WTC11 (cell line): ENCODE measurements around the gene PTPN1.

Experiments
- CTCF ChIP-seq: fragments of 200-600 bp; IDR thresholded peaks from 2 replicates; pipeline ENCODE4 v1.8.0; 2022; ENCODE audit warnings: antibody characterized with exemption
- NR2C2 ChIP-seq: sonication (generic); formaldehyde crosslinking; IDR thresholded peaks from 2 replicates; pipeline ENCODE4 v1.8.0; 2022; ENCODE audit warnings: mild to moderate bottlenecking, missing genetic modification reagents
- TEAD1 ChIP-seq: sonication (generic); formaldehyde crosslinking; IDR thresholded peaks from 2 replicates; pipeline ENCODE4 v1.8.0; 2022; ENCODE audit warnings: mild to moderate bottlenecking, missing genetic modification reagents
- TP53 ChIP-seq: sonication (generic); formaldehyde crosslinking; IDR thresholded peaks from 2 replicates; pipeline ENCODE4 v1.8.1; 2023; ENCODE audit warnings: mild to moderate bottlenecking, missing genetic modification reagents
- ZNF138 ChIP-seq: sonication (generic); formaldehyde crosslinking; conservative IDR thresholded peaks from 2 replicates; pipeline ENCODE4 v1.8.1; 2022; ENCODE audit warnings: mild to moderate bottlenecking, moderate library complexity, missing genetic modification reagents
- ZNF263 ChIP-seq: sonication (generic); formaldehyde crosslinking; IDR thresholded peaks from 2 replicates; pipeline ENCODE4 v1.8.1; 2022; ENCODE audit warnings: low read depth, mild to moderate bottlenecking, moderate library complexity, missing genetic modification reagents

DNA sequence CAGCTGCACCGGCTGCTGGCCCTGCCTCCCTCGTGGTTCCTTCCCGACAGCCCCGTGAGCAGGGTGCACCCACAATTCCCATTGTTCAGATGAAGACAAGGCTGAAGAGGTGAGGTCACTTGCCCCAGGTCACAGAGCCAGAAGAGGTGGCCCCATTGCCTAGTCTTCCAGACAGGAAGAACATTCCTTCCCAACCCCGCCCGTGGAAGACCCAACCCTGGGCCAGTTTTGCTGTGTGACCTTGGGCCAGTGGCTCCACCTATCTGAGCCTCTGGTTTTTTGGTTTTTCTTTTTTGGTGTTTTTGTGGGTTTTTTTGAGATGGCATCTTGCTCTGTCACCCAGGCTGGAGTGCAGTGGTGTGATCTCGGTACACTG, 119.5 kb downstream of the PTPN1 start:
- TF ChIP-seq NR2C2 (CRISPR knock-in tag) (no peak), CTCF (no peak), ZNF263 (no peak), TEAD1 (CRISPR knock-in tag) (no peak), ZNF138 (CRISPR knock-in tag) (no peak), TP53 (CRISPR knock-in tag) (no peak)
